Right forelimb (tissue), 1 donor: ENCODE data around the gene PSORS1C2.

Experiments used
- DNase-seq: peaks from one replicate; pipeline ENCODE4 v3.0.0-alpha.2; 2018

PSORS1C2 gene

GRCh38 chr6:31112478-31112877 lies 26.4 kb downstream of the PSORS1C2 start, which contains the start of gene C6orf15:
TSS of gene C6orf15 (minus strand) at chr6:31112575. CDS start at chr6:31112555, 20 bp downstream.
- DNase-seq = no peak

- no peak for DNase-seq
Observed at GRCh38 chr6:31111712-31112111, 27.2 kb downstream of the PSORS1C2 start.

- DNase-seq = no peak
Observed at GRCh38 chr6:31110825-31111582, 27.9 kb downstream of the PSORS1C2 start.

- DNase-seq = no peak
Observed at GRCh38 chr6:31107052-31107451, 31.8 kb downstream of the PSORS1C2 start.

GRCh38 chr6:31103136-31103535 lies 35.7 kb downstream of the PSORS1C2 start:
- no peak for DNase-seq

- DNase-seq = no peak
Observed at GRCh38 chr6:31098449-31098938, 40.4 kb downstream of the PSORS1C2 start.

GRCh38 chr6:31096656-31097055 lies 42.2 kb downstream of the PSORS1C2 start:
- DNase-seq = no peak

GRCh38 chr6:31096215-31096614 lies 42.7 kb downstream of the PSORS1C2 start:
- no peak for DNase-seq

GRCh38 chr6:31094389-31094881 lies 44.4 kb downstream of the PSORS1C2 start:
- DNase-seq = no peak

- DNase-seq = no peak
Observed at GRCh38 chr6:31092769-31093505, 45.9 kb downstream of the PSORS1C2 start.

GRCh38 chr6:31092238-31092637 lies 46.6 kb downstream of the PSORS1C2 start:
- DNase-seq = no peak

- no peak for DNase-seq
Observed at GRCh38 chr6:31091680-31092079, 47.2 kb downstream of the PSORS1C2 start.

- DNase-seq = no peak
Observed at GRCh38 chr6:31090973-31091364, 47.9 kb downstream of the PSORS1C2 start.

GRCh38 chr6:31090275-31090972 lies 48.4 kb downstream of the PSORS1C2 start:
- no peak for DNase-seq
